GM10266 (cell line): ENCODE results near the gene SAPCD1.
"Not testable (repeated sequence)": the region's sequence is repeated elsewhere in the genome, so short reads cannot be mapped to it uniquely, and the experiment has no call there.

Experiments
- DNase-seq: peaks from one replicate; pipeline ENCODE4 v3.0.0; 2012; ENCODE audit errors: extremely low spot score
- TF ChIP-seq, protein P1 (sequence below): IDR thresholded peaks from 2 replicates; pipeline ENCODE4 v1.5.1; 2012; ENCODE audit warnings: mild to moderate bottlenecking, low read depth; ENCODE audit not compliant: control insufficient read depth, insufficient read depth; ENCODE audit errors: missing control alignments

The SAPCD1 gene

DNA sequence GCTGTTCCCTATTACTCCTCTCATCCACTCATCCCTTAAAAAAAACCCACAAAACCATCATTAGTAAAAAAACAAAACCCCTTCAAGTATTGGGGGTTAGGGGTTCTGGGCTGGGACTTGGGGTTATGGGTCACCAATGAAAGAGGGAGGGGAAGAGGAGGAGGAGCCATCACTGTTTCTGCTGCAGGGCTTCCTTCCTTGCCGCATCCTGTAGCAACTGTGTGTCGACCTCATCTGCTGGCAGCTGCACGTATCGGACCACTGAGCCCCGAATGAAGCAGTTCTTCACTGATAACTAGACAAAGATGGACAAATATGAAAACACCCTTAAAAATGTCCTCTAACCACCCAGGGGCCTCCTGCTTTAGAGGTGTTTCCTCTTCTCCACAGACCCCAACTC lies 35.1 kb downstream of the SAPCD1 start:
- TF ChIP-seq, protein P1, sequence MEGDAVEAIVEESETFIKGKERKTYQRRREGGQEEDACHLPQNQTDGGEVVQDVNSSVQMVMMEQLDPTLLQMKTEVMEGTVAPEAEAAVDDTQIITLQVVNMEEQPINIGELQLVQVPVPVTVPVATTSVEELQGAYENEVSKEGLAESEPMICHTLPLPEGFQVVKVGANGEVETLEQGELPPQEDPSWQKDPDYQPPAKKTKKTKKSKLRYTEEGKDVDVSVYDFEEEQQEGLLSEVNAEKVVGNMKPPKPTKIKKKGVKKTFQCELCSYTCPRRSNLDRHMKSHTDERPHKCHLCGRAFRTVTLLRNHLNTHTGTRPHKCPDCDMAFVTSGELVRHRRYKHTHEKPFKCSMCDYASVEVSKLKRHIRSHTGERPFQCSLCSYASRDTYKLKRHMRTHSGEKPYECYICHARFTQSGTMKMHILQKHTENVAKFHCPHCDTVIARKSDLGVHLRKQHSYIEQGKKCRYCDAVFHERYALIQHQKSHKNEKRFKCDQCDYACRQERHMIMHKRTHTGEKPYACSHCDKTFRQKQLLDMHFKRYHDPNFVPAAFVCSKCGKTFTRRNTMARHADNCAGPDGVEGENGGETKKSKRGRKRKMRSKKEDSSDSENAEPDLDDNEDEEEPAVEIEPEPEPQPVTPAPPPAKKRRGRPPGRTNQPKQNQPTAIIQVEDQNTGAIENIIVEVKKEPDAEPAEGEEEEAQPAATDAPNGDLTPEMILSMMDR, result no peak
- DNase-seq, result no peak

- DNase-seq, result no peak
- TF ChIP-seq, protein P1, result no peak
These were observed 37.3 kb downstream of the SAPCD1 start for GRCh38 chr6:31799781-31800180.

- not testable (repeated sequence) for DNase-seq
These were observed 38.8 kb downstream of the SAPCD1 start for GRCh38 chr6:31801031-31801927.

- DNase-seq, result no peak
- TF ChIP-seq, protein P1, result no peak
These were observed 43.5 kb downstream of the SAPCD1 start for GRCh38 chr6:31805939-31806469.

DNA sequence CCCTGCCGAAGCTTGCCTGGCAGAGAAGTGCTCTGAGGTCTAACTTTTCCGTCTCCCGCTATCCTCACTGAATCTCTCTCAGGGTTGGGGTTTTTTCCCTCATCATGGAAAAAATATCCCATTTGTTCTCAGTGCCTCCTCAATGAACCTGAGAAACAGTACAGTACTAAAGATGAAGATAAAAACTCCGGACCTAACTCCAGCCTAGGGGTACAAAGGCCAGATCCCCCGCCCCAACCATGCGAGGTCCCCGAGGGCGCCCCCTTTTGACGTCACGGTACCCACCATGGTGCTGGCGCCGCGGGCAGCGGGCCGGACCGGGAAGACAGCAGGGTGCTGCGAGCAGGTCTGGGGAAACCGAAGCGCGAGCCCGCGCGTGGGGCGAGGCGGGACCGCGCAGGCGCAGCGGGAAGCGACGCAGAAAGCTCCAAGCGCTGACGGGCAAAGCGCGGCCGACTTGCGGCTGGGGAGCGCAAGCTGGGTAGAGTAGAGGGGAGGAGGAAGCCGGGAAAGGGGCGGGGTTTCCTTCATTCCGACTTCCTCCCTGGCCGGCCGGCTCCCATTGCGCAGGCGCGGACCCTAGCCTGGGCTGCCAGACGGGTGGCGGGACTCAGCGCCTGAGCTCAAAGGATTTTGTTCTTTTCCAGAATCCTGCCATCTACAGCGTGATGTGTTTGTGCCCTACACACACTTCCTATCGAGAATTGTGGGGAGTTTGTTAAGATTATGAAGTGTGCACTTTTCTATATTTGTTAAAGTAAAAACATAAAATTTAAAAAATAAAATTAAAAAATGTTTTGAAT lies 44.2 kb downstream of the SAPCD1 start, which contains the start of gene LSM2:
LSM2 (minus strand) TSS at position 497 of the 803 bp plus-strand sequence; CDS start at position 288, 209 bp downstream.
- DNase-seq, result peak; percentile 99
- TF ChIP-seq, protein P1, result peak; percentile 40

GRCh38 chr6:31808599-31808998 lies 46.1 kb downstream of the SAPCD1 start:
- DNase-seq, result not testable (repeated sequence)

DNA sequence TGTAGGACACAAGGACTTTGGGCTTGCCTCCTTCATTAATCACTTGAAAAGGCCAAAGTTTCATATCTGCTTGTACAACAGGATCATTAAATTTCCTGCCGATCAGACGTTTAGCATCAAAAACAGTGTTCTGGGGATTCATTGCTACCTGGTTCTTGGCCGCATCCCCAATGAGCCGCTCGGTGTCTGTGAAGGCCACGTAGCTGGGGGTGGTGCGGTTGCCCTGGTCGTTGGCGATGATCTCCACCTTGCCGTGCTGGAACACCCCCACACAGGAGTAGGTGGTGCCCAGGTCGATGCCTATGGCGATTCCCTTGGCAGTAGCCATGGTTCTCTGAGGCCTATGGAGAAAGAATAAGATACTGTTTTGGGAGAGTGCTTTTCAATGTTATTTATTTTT lies 49.2 kb downstream of the SAPCD1 start:
- DNase-seq, result no peak
- TF ChIP-seq, protein P1, result no peak

- TF ChIP-seq, protein P1, result no peak
These were observed 51.0 kb downstream of the SAPCD1 start for GRCh38 chr6:31813465-31813849.

More at GRCh38 chr6:31813465-31813849, 51.0 kb downstream of the SAPCD1 start:
- no peak for DNase-seq
